AG08395 (cell line): Measurements from ENCODE around the gene SMIM8.

ENCODE experiments used
- DNase-seq: peaks from one replicate; pipeline ENCODE4 v3.0.0; 2012; ENCODE audit warnings: mixed read lengths, low spot score

SMIM8 gene

DNA sequence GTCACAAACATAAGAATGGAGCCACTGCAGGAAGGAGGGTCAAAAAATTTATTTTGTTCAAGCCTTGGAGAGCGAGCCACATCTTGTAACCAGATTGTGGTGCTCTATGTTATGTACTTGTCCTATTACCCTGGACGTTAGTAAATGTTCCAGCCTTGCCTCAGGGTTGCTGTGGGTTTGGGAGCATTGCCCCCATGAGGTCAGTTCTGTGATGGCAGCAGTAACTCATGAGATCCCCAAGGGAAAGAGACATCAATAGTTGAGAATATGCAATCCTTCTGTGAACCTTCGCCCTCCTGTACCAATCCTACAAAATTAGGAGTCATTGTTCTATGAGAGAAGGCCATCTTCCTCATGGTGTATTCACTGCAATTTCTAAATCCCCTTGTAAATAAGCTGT lies 68.9 kb downstream of the SMIM8 start:
- DNase-seq: peak; percentile 38
